ENCODE results near the gene SBF2.

SBF2 gene

DNA sequence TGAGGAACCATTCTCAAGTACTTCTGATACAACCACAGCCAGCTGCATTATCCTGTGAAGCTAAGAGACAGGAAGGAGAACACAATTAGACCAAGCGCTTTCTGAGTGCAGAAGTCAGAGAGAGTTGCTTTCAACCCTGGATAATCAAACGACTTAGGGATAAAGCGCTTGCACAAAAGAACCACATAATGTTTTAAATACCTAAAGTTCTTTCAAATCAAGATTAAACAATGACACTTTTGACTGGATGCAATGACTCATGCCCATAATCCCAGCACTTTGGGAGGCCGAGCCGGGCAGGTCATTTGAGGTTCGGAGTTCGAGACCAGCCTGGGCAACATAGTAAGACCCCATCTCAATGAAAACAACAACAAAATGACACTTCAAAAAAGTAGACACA is 485.1 kb downstream of the SBF2 start:
- no peak for DNase-seq (ENCODE audit: low spot score)

DNA sequence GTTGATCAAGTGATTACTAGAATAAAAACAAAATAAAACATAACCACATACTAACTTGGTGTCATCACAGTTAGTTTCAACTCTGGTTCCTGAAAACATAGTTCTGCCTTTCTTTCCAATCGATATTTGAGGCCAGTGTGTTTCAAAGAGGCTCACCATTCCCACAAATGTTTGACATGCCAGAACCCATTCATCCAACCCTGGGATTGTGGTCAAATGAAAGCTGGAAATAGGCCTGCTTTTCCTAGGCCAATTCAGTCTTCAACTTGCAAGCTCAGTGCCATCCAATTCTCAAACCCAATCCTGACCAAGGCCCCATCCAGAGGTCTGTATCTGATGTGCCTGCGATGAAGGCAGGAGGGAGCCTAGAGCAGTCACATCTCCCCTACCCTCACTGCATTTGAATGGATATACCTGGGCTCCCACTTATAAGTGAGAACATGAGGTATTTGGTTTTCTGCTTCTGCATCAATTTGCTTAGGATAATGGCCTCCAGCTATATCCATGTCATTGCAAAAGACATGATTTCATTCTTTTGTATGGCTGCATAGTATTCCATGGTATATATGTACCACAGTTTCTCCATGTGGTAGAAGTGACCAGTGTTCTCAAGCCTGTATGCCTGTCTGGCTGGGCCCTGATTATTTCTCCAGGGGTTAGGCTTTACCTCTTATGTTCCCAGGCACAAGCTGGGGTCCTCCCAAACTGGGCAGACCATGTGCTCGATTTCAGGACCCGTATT is 486.9 kb downstream of the SBF2 start:
- no peak for DNase-seq (ENCODE audit: low spot score)

GRCh38 chr11:9804419-9804902 is 489.6 kb downstream of the SBF2 start:
- DNase-seq (ENCODE audit: low spot score) = no peak

- no peak for DNase-seq (ENCODE audit: low spot score)
Measured at GRCh38 chr11:9803685-9804418, 490.2 kb downstream of the SBF2 start.

DNA sequence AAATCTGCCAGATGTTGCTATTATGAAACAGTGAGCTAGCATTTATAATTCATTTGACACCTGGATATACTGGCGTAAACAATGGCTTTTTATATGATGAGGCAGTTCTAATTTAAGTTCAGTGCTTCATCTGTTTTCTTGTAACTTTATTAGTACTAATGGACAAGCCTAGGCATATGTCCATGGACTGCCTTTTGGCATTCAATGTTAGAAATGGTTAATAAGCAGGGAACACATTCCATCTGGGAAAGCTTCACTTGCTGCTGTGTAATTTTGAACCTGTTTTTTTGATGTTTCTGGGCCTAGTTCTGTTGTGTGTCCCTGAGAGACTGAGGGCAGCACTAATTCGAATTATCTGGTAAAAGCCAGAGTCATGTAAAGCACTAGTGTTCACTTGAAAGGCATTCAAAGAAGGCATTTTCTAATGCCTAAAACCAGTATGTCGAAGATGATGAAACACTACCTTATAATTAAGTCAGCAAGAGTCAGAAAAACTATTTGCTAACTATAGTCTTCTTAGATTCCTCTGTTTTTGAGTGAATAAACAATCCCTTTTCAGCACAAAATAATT is 491.6 kb downstream of the SBF2 start:
- no peak for DNase-seq (ENCODE audit: low spot score)

GRCh38 chr11:9799886-9800285 is 494.1 kb downstream of the SBF2 start:
- no peak for DNase-seq (ENCODE audit: low spot score)

DNA sequence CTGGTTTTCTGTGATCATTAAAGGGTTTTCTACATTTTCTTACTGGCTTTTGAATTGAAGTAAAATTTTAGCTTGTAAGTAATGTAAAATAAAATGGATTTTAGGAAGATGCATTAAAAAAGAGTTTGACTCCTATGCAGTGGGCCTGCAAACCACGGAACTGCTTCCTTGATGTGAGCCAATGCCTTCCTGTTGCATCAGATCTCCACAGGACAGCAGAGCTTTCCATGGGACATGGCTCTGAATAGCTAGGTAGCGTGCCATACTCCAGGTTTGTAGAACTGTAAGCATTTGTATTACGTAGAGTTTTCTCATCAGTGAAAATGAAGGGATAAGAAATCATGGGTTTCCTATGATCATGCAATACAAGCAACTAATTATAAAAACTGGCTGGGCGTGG is 496.7 kb downstream of the SBF2 start:
- no peak for DNase-seq (ENCODE audit: low spot score)

- no peak for DNase-seq (ENCODE audit: low spot score)
Measured at GRCh38 chr11:9796854-9797253, 497.2 kb downstream of the SBF2 start.

DNA sequence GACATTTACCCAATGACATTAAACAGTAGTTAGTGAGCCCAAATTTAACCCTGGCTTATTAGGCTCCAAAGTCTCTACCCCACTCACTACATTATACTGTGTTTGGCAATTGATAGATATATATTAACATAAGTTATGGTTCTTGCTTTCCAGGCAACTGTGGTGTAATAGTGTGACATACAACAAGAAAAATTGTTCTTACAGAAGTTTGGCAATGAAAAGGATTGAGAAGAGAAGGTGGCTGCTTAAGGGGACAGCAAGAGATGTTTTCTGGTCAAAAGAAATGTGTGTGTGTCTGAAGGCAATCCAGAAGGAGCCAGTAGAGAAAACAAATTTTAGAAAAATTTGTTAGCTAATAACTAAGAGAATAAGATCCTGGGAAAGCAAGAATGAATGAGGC is 497.8 kb downstream of the SBF2 start:
- DNase-seq (ENCODE audit: low spot score) = no peak

- DNase-seq (ENCODE audit: low spot score) = no peak
Measured at GRCh38 chr11:9790703-9791102, 503.3 kb downstream of the SBF2 start.

GRCh38 chr11:9789910-9790309 is 504.1 kb downstream of the SBF2 start:
- no peak for DNase-seq (ENCODE audit: low spot score)

DNA sequence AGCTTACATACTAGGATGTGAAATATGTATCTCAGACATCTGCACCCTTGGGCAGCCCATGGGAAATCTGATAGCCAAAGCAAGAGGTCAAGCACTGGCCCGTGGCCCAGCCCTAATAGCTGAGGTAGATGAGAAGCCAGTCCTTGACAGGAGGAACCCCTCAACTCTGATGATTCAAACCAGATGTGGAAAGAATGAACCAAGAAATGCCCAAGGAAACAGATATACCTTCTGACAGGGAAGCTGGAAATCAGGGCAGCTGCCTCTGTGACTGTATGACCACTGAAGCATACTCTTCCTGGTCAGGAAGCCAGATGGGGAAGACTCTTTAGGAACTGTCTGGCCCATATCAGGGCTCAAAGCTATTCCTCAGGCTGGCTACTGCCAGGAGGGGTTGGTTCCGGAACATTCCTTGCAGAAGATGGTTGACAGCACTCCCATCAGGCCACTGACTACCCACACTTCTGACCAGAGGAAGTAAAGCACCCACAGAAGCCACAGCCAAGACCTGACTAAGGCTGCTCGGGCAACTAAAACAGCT is 506.0 kb downstream of the SBF2 start:
- no peak for DNase-seq (ENCODE audit: low spot score)

DNA sequence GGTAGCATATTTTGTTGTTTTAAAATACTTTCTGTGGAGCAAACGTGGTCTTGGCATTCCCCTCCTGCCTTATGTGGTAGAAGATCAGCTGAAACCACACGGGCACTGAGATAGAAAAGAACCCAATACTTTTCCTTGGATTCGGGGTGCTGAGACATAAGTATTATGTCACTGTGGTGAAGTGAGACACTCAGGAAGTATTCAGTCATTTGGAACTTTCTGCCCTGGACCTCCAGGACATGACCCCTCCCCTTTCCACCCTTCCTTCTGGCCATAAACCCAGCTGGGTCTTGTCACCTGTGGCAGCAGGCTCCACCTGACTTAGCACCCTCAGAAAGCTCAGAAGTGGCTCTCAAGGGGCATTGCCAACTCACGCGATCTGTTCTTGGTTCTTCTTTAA is 506.8 kb downstream of the SBF2 start:
- no peak for DNase-seq (ENCODE audit: low spot score)

DNA sequence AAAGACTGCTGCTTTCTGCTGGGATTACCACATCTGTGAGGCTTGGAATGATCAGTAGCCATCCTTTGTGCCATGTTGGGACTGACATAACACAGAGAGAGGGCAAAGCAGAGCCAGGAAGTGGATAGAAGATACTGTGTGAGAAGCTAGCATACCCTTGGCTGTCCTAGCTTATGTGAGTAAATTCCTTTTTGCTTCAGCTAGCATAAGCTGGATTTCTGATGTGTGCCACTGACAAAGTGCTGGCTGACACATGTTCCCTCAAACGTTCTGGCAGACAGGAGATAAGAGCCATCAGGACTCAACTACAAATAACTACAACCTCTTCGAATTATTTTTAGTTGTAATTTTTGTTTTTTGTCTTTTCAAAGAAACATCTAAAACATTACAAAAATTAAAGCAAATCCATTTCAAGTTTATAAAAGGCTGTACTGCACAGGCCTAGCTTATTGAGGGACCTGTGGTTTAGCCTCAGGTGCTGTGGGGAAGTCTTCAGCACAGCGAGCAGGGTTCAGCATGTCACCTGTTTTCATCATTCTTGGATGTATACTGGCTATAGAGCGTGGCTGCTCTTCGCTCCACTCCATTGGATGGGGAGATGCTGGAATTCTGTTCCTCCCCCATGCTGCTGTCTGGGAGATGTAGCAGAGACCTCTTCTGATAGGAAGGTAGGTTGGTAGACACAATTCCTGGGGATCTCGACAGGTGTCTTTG is 509.3 kb downstream of the SBF2 start:
- no peak for DNase-seq (ENCODE audit: low spot score)

DNA sequence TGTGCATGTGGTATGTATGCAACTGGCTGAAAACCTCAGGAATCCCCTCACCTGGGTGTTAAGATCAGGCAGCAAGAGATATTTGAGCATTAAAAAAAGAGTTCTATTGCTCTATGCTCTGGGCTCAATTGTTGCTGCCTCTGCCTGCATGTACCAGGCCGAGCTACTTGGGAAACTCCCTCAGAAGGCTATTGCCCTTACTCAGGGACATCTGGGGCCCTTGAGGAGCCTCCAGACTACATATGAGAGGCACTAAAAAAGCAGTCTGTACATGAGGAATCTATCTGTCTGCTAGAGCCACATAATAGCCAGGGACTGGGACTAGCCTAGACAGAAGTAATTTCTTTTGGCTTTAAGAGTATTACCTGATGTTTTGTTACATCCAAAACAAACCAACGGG is 510.0 kb downstream of the SBF2 start:
- DNase-seq (ENCODE audit: low spot score) = no peak

DNA sequence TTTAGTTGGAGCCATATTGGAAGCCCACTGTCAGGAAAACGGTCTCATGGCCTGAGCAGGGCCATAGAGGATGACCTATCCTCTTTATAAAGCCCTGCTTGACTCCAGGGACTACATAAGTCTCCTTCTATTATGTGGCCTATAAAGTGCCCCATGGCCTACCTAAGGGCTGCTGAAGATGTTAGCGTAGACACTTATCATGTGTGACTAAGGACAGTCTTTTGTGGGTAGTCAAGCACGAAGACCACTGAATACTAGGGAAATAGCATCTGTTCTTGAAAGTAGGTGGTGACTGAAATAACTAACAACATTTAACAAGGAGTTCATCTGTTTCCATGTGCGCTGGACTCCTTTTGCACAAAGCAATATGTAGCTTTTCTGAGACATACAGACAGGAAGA is 513.1 kb downstream of the SBF2 start:
- DNase-seq (ENCODE audit: low spot score) = no peak

DNA sequence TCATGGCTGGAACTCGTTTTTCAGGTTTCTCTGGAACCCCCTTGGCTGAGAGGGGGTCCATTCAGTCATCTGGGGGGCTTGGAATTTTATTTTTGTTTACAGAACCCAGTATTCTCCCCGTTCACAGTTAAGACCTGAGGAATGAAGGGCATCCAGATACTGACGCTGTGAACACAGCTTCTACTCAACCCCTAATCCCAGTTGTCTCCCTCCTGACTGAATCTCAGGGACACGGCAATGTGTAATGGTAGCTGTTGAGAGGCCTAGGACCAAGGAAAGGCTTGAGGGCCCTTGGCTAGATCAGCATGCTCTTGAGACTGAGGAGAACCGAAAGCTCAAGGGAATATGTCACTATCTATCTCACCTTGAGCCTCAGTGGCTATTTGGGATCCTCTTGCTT is 516.5 kb downstream of the SBF2 start:
- DNase-seq (ENCODE audit: low spot score) = no peak

GRCh38 chr11:9777066-9777465 is 517.0 kb downstream of the SBF2 start:
- DNase-seq (ENCODE audit: low spot score) = no peak

GRCh38 chr11:9776203-9776602 is 517.8 kb downstream of the SBF2 start:
- no peak for DNase-seq (ENCODE audit: low spot score)

DNA sequence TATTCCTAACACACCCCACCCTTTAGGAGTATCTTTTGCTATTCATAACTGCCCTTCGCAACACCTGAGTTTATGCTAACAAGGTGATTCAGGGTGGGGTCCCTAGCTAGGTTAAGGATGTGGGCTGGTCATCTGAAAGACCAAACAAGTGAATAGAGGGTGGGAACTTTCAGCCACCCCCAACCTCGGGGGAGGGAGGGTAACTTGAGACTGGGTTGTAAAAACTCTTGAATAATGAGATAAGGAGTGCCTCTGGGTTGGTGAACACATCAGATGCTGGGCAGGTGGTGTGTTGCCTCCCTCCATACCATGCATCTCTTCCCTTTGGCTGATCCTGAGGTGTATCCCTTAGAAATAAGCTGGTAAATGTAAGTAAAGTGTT is 518.6 kb downstream of the SBF2 start:
- no peak for DNase-seq (ENCODE audit: low spot score)

GRCh38 chr11:9774591-9775397 is 519.2 kb downstream of the SBF2 start:
- no peak for DNase-seq (ENCODE audit: low spot score)

DNA sequence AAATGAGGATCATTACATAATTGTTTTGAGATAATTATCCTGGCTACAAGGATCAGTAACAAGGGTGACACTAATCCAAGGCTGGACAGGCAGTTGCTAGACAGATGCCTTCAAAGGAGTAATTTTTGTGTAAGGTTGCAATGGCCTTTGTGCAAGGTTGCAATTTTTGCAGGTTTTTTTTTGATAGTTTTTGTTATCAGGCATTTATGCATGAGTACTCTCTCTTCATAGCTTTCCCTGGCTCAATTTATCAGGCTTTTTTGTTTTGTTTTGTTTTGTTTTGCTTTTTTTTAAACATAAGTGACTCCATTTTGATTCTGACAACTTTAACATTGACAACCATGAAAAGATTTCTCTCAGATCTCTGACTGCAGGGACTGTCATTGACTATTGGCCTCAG is 519.9 kb downstream of the SBF2 start:
- no peak for DNase-seq (ENCODE audit: low spot score)
